ENCODE results near the gene BASP1. TPM values are rescaled to one million over a fixed set of nuclear protein-coding genes. Genes with fewer than 3 reads are reported as not detected.
"Not testable (repeated sequence)": the region's sequence is repeated elsewhere in the genome, so short reads cannot be mapped to it uniquely, and the experiment has no call there.

The BASP1 gene
- total RNA-seq, 6 donors from 2014 or later: 19.8 to 78.7 (median 32.9) TPM

DNA sequence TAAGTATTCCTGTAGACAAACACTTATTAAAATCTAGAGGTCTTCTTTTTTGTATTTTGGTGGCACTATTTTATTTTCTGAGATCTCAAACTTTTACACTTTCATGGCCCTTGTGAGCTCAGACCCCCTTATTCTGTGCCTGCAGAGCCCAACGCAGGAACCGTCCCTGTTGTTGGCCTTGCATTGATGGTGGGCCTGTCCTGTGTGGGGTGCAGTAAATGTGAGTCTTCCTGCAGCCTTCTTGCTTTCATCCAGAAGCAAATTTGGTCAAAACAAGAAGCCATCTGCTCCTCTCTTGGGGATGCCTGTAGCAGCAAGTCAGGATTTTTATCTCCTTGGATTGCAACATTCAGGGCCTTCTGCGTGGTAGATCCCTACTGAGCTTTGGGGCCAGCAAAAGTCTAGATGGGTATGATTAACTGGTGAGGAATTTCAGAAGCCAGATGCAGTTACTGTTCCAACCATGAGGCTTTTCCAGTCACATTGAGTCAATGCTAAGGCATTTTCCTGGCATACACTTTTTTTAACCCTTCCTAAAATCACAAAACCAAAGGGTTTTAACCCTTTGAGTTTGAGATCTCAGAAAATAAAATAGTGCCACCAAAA lies 31.7 kb downstream of the BASP1 start:
- TF ChIP-seq POLR2A (IDR thresholded peaks at IDR 0.05) (no peak), CTCF (IDR thresholded peaks at IDR 0.05) (no peak), EP300 (IDR thresholded peaks at IDR 0.05) (no peak), POLR2AphosphoS5 (IDR thresholded peaks at IDR 0.05) (no peak)
- H3K9me3 ChIP-seq: no peaks in the 10 kb centered on the region
- no peaks in the 10 kb centered on the region for H3K36me3 ChIP-seq
- H3K4me3 ChIP-seq: no peak overlapping the region
- no peaks in the 10 kb centered on the region for H3K4me1 ChIP-seq
- no peaks in the 10 kb centered on the region for H3K27me3 ChIP-seq
- H3K27ac ChIP-seq: no peak overlapping the region
- ATAC-seq (ENCODE audit: low FRiP score in 2 of 2) (peak; percentile 53 to 92), DNase-seq (no peak)
- 82 to 96% methylated on average over 3 of the region's 3 CpGs for WGBS, 2 donors

- H3K4me3 ChIP-seq; ATAC-seq (ENCODE audit: low FRiP score in 2 of 2); H3K27me3 ChIP-seq; DNase-seq; H3K27ac ChIP-seq; H3K9me3 ChIP-seq; H3K4me1 ChIP-seq; H3K36me3 ChIP-seq: not testable (repeated sequence)
- 94 to 96% methylated on average over 6 of the region's 6 CpGs for WGBS, 2 donors
Measured at GRCh38 chr5:17249841-17250240, 32.4 kb downstream of the BASP1 start.

GRCh38 chr5:17252543-17252942 lies 35.1 kb downstream of the BASP1 start:
- Histone ChIP-seq H3K9me3 (no peaks in the 10 kb centered on the region), H3K4me3 (no peak overlapping the region), H3K27ac (no peak overlapping the region), H3K4me1 (peaks cover 0 to 3% (median 0%) of the 10 kb centered on the region in 4 donors), H3K27me3 (no peaks in the 10 kb centered on the region), H3K36me3 (no peaks in the 10 kb centered on the region)
- no peak for TF ChIP-seq POLR2A (IDR thresholded peaks at IDR 0.05)
- TF ChIP-seq CTCF (IDR thresholded peaks at IDR 0.05): no peak
- no peak for TF ChIP-seq POLR2AphosphoS5 (IDR thresholded peaks at IDR 0.05)
- TF ChIP-seq EP300 (IDR thresholded peaks at IDR 0.05): no peak
- ATAC-seq (ENCODE audit: low FRiP score in 2 of 2): no peak
- no peak for DNase-seq
- 56 to 58% methylated on average over 1 of the region's 1 CpG for WGBS, 2 donors

GRCh38 chr5:17255471-17256021 lies 38.1 kb downstream of the BASP1 start:
- ATAC-seq (ENCODE audit: low FRiP score in 2 of 2): peak; percentile 66 to 76
- no peaks in the 10 kb centered on the region for H3K9me3 ChIP-seq
- H3K27me3 ChIP-seq: no peaks in the 10 kb centered on the region
- peak overlapping the region; percentile 17 to 61 (median 28) for H3K27ac ChIP-seq
- peak in 1 of 2 donors; percentile 67 for DNase-seq
- no peaks in the 10 kb centered on the region for H3K36me3 ChIP-seq
- TF ChIP-seq POLR2AphosphoS5 (IDR thresholded peaks at IDR 0.05): peak; percentile 59 to 70
- no peak for TF ChIP-seq CTCF (IDR thresholded peaks at IDR 0.05)
- peak in 2 of 4 donors; percentile 7 to 29 for TF ChIP-seq EP300 (IDR thresholded peaks at IDR 0.05)
- H3K4me3 ChIP-seq: no peak overlapping the region
- WGBS, 2 donors: 18 to 31% methylated on average over 6 of the region's 6 CpGs
- H3K4me1 ChIP-seq: peaks cover 0 to 3% (median 0%) of the 10 kb centered on the region in 4 donors

GRCh38 chr5:17256171-17256570 lies 38.7 kb downstream of the BASP1 start:
- Histone ChIP-seq H3K4me1 (peaks cover 0 to 3% (median 0%) of the 10 kb centered on the region in 4 donors), H3K27me3 (no peaks in the 10 kb centered on the region), H3K36me3 (no peaks in the 10 kb centered on the region), H3K27ac (peak overlapping the region; percentile 17 to 61 (median 28)), H3K9me3 (no peaks in the 10 kb centered on the region), H3K4me3 (no peak overlapping the region)
- TF ChIP-seq CTCF (IDR thresholded peaks at IDR 0.05) (no peak), POLR2AphosphoS5 (IDR thresholded peaks at IDR 0.05) (no peak), POLR2A (IDR thresholded peaks at IDR 0.05) (no peak), EP300 (IDR thresholded peaks at IDR 0.05) (no peak)
- DNase-seq (no peak), ATAC-seq (ENCODE audit: low FRiP score in 2 of 2) (no peak)
- 71 to 85% methylated on average over 3 of the region's 3 CpGs for WGBS, 2 donors
